ENCODE results near the gene NSUN5.
"Not testable (repeated sequence)": the region's sequence is repeated elsewhere in the genome, so short reads cannot be mapped to it uniquely, and the experiment has no call there.

NSUN5 gene

GRCh38 chr7:73314271-73314670 lies 5.6 kb upstream of the NSUN5 start:
- H3K4me3 ChIP-seq (ENCODE audit: low read depth, low read length), result no peak overlapping the region
- DNase-seq (ENCODE audit: low read depth), result no peak
- TF ChIP-seq CTCF (IDR thresholded peaks at IDR 0.05; ENCODE audit: insufficient read depth, low read depth, low read length, missing control alignments), result no peak

- H3K4me3 ChIP-seq (ENCODE audit: low read depth, low read length), result no peak overlapping the region
- no peak for TF ChIP-seq CTCF (IDR thresholded peaks at IDR 0.05; ENCODE audit: insufficient read depth, low read depth, low read length, missing control alignments)
- DNase-seq (ENCODE audit: low read depth), result no peak
Observed at GRCh38 chr7:73313521-73313906, 4.9 kb upstream of the NSUN5 start.

- no peak overlapping the region for H3K4me3 ChIP-seq (ENCODE audit: low read depth, low read length)
- no peak for TF ChIP-seq CTCF (IDR thresholded peaks at IDR 0.05; ENCODE audit: insufficient read depth, low read depth, low read length, missing control alignments)
- DNase-seq (ENCODE audit: low read depth), result no peak
Observed at GRCh38 chr7:73312831-73313520, 4.3 kb upstream of the NSUN5 start.

- not testable (repeated sequence) for H3K4me3 ChIP-seq (ENCODE audit: low read depth, low read length); DNase-seq (ENCODE audit: low read depth)
Observed at GRCh38 chr7:73311421-73311820, 2.8 kb upstream of the NSUN5 start.

- H3K4me3 ChIP-seq (ENCODE audit: low read depth, low read length), result peak overlapping the region; percentile 81
- no peak for TF ChIP-seq CTCF (IDR thresholded peaks at IDR 0.05; ENCODE audit: insufficient read depth, low read depth, low read length, missing control alignments)
- DNase-seq (ENCODE audit: low read depth), result peak; percentile 30
Observed at GRCh38 chr7:73308074-73308664, 457 bp downstream of the NSUN5 start.

GRCh38 chr7:73307436-73307835 lies 1.2 kb downstream of the NSUN5 start:
- TF ChIP-seq CTCF (IDR thresholded peaks at IDR 0.05; ENCODE audit: insufficient read depth, low read depth, low read length, missing control alignments), result no peak
- no peak for DNase-seq (ENCODE audit: low read depth)
- peak overlapping the region; percentile 81 for H3K4me3 ChIP-seq (ENCODE audit: low read depth, low read length)

GRCh38 chr7:73304612-73305387 lies 3.8 kb downstream of the NSUN5 start:
- not testable (repeated sequence) for DNase-seq (ENCODE audit: low read depth); H3K4me3 ChIP-seq (ENCODE audit: low read depth, low read length)
